HCT116 (cell line): Measurements from ENCODE around the gene CATSPERD. TPM values are rescaled to one million over a fixed set of nuclear protein-coding genes. Genes with fewer than 3 reads are reported as not detected.
A peak's percentile ranks its signal among the peaks of the same experiment; 100 is the strongest.

Experiments used
- ATAC-seq: fragments of 200-7000 bp; cut with Tn5 transposase; 2 replicates; pipeline ENCODE4 v1.9.1; 2020; ENCODE audit warnings: mild to moderate bottlenecking, moderate library complexity
- BruUV-seq: library from RNA; stranded (reverse); fragments of 400-500 nt; replicated peaks from 2 replicates; lab custom pipeline; 2021; lab: Mats Ljungman, UMichigan
- CTCF ChIA-PET: fragments of 300-600 bp; sonication (Branson Sonifier 250); formaldehyde crosslinking; loops from one replicate; lab custom pipeline; 2021; ENCODE audit warnings: antibody characterized with exemption; lab: Charles Lee
- POLR2A ChIA-PET: fragments of 300-600, 350-600 bp; sonication (Branson Sonifier 250); formaldehyde crosslinking; loops from one replicate; lab custom pipeline; 2021; ENCODE audit warnings: antibody characterized with exemption; lab: Charles Lee
- RAD21 ChIA-PET, 2 experiments: fragments of 300-600 bp; sonication (Branson Sonifier 250); formaldehyde crosslinking; loops; one replicate each; lab custom pipeline; 2023; ENCODE audit warnings: low total read pairs in 2 of 2; ENCODE audit not compliant: uncharacterized antibody in 2 of 2, unreplicated experiment in 2 of 2, low non-redundant PET in 1 of 2; lab: Charles Lee
- DNase-seq: peaks from one replicate; pipeline ENCODE4 v3.0.0-alpha.2; 2010; ENCODE audit warnings: low read depth, low spot score
- H2AFZ ChIP-seq: fragments of 200-600 bp; shearing (Covaris generic), sonication (generic); 2 replicates; pipeline ENCODE4 v1.6.1; 2017; ENCODE audit warnings: low read depth, mixed run types, mixed read lengths, antibody characterized with exemption, low read length; ENCODE audit not compliant: poor library complexity, severe bottlenecking
- H3K27ac ChIP-seq: 2 replicates; pipeline ENCODE4 v1.5.1; 2012; ENCODE audit warnings: low read depth, low read length
- H3K27me3 ChIP-seq: fragments of 200-600 bp; sonication (generic); 2 replicates; pipeline ENCODE4 v1.6.1; 2016; ENCODE audit warnings: mixed run types, low read length, mixed read lengths; ENCODE audit not compliant: insufficient read depth
- H3K36me3 ChIP-seq, 2 experiments: fragments of 200-500 bp in 1 of 2; fragments of 200-600 bp in 1 of 2; sonication (Bioruptor generic) in 1 of 2; sonication (generic) in 1 of 2; 2 replicates each; pipeline versions ENCODE4 v1.5.1 to v1.6.1; 2014 to 2016; ENCODE audit warnings: low read length in 2 of 2, inconsistent platforms in 1 of 2, mixed read lengths in 1 of 2, mixed run types in 1 of 2; ENCODE audit not compliant: insufficient read depth in 2 of 2, control insufficient read depth in 1 of 2
- H3K4me1 ChIP-seq, 2 experiments: fragments of 200-600 bp in 1 of 2; sonication (generic) in 1 of 2; 2 replicates each; pipeline versions ENCODE4 v1.5.1 to v1.6.1; 2012 to 2017; ENCODE audit warnings: low read length in 2 of 2, inconsistent platforms in 1 of 2, mild to moderate bottlenecking in 1 of 2, mixed read lengths in 1 of 2, mixed run types in 1 of 2, moderate library complexity in 1 of 2; ENCODE audit not compliant: insufficient read depth in 2 of 2, control insufficient read depth in 1 of 2
- H3K4me2 ChIP-seq: fragments of 200-600 bp; sonication (generic); 2 replicates; pipeline ENCODE4 v1.6.1; 2017; ENCODE audit warnings: mixed run types, low read length, mixed read lengths
- H3K4me3 ChIP-seq, 2 experiments: fragments of 200-600 bp in 1 of 2; sonication (generic) in 1 of 2; replicated peaks in 1 of 2; 2 replicates each; pipeline ENCODE4 v1.5.1; 2011 to 2016; ENCODE audit warnings: low read length in 2 of 2, control low read depth in 1 of 2, low read depth in 1 of 2, mild to moderate bottlenecking in 1 of 2, mixed read lengths in 1 of 2, mixed run types in 1 of 2
- H3K79me2 ChIP-seq: fragments of 200-600 bp; sonication (generic); 2 replicates; pipeline ENCODE4 v1.6.1; 2017; ENCODE audit warnings: mild to moderate bottlenecking, mixed run types, low read length, moderate library complexity, mixed read lengths; ENCODE audit not compliant: insufficient read depth
- H3K9ac ChIP-seq: fragments of 200-600 bp; sonication (generic); 2 replicates; pipeline ENCODE4 v1.6.1; 2016; ENCODE audit warnings: low read length, mixed read lengths
- H3K9me2 ChIP-seq: fragments of 200-600 bp; sonication (generic), shearing (Covaris generic); 2 replicates; pipeline ENCODE4 v1.6.1; 2017; ENCODE audit warnings: mixed run types, mild to moderate bottlenecking, moderate library complexity; ENCODE audit not compliant: insufficient read depth
- H3K9me3 ChIP-seq, 2 experiments: fragments of 200-500 bp in 1 of 2; fragments of 200-600 bp in 1 of 2; sonication (Bioruptor generic) in 1 of 2; sonication (generic) in 1 of 2; 2 replicates each; pipeline ENCODE4 v1.6.1; 2014 to 2017; ENCODE audit warnings: low read length in 2 of 2, mixed read lengths in 2 of 2, inconsistent platforms in 1 of 2, low read depth in 1 of 2, mild to moderate bottlenecking in 1 of 2, mixed run types in 1 of 2, moderate library complexity in 1 of 2; ENCODE audit not compliant: control insufficient read depth in 1 of 2, insufficient read depth in 1 of 2
- H4K20me1 ChIP-seq: fragments of 200-600 bp; sonication (generic), shearing (Covaris generic); 2 replicates; pipeline ENCODE4 v1.6.1; 2017; ENCODE audit warnings: mixed run types, mild to moderate bottlenecking, moderate library complexity; ENCODE audit not compliant: insufficient read depth
- CBX3 ChIP-seq: IDR thresholded peaks from 2 replicates; pipeline ENCODE4 v1.6.1; 2012; ENCODE audit warnings: low read depth
- EGR1 ChIP-seq: IDR thresholded peaks from 2 replicates; pipeline ENCODE4 v1.6.1; 2012; ENCODE audit warnings: low read depth
- EZH2 ChIP-seq: fragments of 200-600 bp; sonication (generic); IDR thresholded peaks from 2 replicates; pipeline ENCODE4 v1.6.1; 2017; ENCODE audit warnings: antibody characterized with exemption, mixed run types
- FOSL1 ChIP-seq: IDR thresholded peaks from 2 replicates; pipeline ENCODE4 v1.6.1; 2012; ENCODE audit warnings: low read depth
- RAD21 ChIP-seq: IDR thresholded peaks from 2 replicates; pipeline ENCODE4 v1.6.1; 2012; ENCODE audit warnings: low read depth, mild to moderate bottlenecking
- SIN3A ChIP-seq: IDR thresholded peaks from 2 replicates; pipeline ENCODE4 v1.6.1; 2012; ENCODE audit warnings: low read depth
- SP1 ChIP-seq: IDR thresholded peaks from 2 replicates; pipeline ENCODE4 v1.6.1; 2012; ENCODE audit warnings: low read depth
- YY1 ChIP-seq: IDR thresholded peaks from 2 replicates; pipeline ENCODE4 v1.6.1; 2011; ENCODE audit warnings: low read length, low read depth, moderate library complexity, mild to moderate bottlenecking; ENCODE audit not compliant: insufficient replicate concordance; ENCODE audit errors: extremely low read depth
- ZFX ChIP-seq: fragments of 450-650 bp; IDR thresholded peaks from 2 replicates; pipeline ENCODE4 v1.6.1; 2017
- ZNF274 ChIP-seq: fragments of 200-500 bp; sonication (Bioruptor generic); IDR thresholded peaks from 2 replicates; pipeline ENCODE4 v1.6.1; 2014; ENCODE audit warnings: mild to moderate bottlenecking, low read depth, low read length, inconsistent platforms
- intact Hi-C: fragments of 100-400 bp; cut with micrococcal nuclease; formaldehyde crosslinking; loops from 2 replicates; pipeline ENCODE4 v1.10.0; 2022
- total RNA-seq: library from RNA; stranded (reverse); gene quantifications from one replicate; pipeline ENCODE4 v1.2.1, GENCODE V29; 2021; ENCODE audit not compliant: unreplicated experiment
- TF ChIP-seq, protein P1 (sequence below): IDR thresholded peaks from 2 replicates; pipeline ENCODE4 v1.6.1; 2012
- TF ChIP-seq, protein P2 (sequence below), 3 experiments: fragments of 200-600 bp in 1 of 3; sonication (generic) in 1 of 3; IDR thresholded peaks in 2 of 3; conservative IDR thresholded peaks in 1 of 3; 2 replicates each; pipeline ENCODE4 v1.5.1; 2012 to 2017; ENCODE audit warnings: low read depth in 2 of 3, low read length in 2 of 3, antibody characterized with exemption in 1 of 3, borderline replicate concordance in 1 of 3, control low read depth in 1 of 3, mild to moderate bottlenecking in 1 of 3, mixed read lengths in 1 of 3, mixed run types in 1 of 3, moderate library complexity in 1 of 3; ENCODE audit not compliant: insufficient read depth in 1 of 3
- TF ChIP-seq, protein P3 (sequence below): IDR thresholded peaks from 2 replicates; pipeline ENCODE4 v1.6.1; 2011; ENCODE audit warnings: mild to moderate bottlenecking, low read length, moderate library complexity; ENCODE audit not compliant: insufficient replicate concordance; ENCODE audit errors: extremely low read depth

The CATSPERD gene
- total RNA-seq, 1 experiment from 2014 or later: not detected

DNA sequence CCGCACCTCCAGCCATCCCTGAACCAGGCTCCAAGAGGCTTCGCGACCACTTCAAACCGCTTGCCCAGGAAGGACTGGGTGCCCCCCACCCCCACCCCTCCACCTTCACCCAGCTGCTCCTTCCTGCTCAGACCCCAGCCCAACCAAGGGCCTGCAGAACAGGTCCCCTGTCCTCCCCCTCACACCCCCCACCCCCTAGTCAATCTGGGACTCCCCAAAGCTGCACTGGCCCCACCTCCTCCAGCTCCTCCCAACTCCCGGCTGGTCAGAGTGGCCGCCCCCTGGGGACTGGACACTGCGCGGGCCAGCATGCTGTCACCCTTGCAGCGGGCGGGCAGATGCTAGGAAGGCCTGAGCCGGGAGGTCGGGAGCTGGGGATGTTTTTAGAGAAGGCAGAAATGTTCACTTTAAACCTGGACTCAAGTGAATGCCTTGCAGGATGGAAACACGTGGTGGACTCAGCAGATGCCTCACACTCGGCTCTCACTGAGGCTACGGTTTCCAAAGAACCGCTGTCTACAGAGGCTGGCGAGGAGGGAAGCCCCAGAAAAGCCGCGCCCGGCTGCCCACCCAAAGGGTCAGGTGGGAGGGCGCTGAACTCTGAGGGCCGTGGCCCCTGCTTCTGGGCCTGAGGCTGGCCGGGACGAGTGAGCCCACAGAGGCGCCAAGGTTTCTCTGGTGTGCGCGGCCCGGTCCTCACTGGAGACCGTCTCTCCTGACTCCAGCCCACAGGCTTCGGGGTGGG lies 22.4 kb upstream of the CATSPERD start:
- no peak overlapping the region for H3K4me3 ChIP-seq
- no peak overlapping the region for H2AFZ ChIP-seq
- ATAC-seq (no peak), DNase-seq (no peak)
- ChIA-PET CTCF (interaction anchor here (2.2 kb wide), 1 partner anchor 8 kb away, joined by 8 read pairs; no protein-coding TSS in a partner anchor), RAD21 (no interaction called here), POLR2A (interaction anchor here (0.6 kb wide), 1 partner anchor 595 kb away, joined by 3 read pairs; no protein-coding TSS in a partner anchor)
- H3K9me3 ChIP-seq: no peaks in the 10 kb centered on the region
- no TSS peak for BruUV-seq
- no peak overlapping the region for H3K27ac ChIP-seq
- H4K20me1 ChIP-seq: peaks cover 1% of the 10 kb centered on the region; the same call in 1 of the 2 replicates
- H3K4me1 ChIP-seq: peaks cover 0 to 4% of the 10 kb centered on the region in 2 experiments; a peak in 1 of 4 replicates
- no peak overlapping the region for H3K9ac ChIP-seq
- no peaks in the 10 kb centered on the region for H3K27me3 ChIP-seq
- intact Hi-C loops: no loop called here
- peaks cover 14 to 47% of the 10 kb centered on the region in 2 experiments; a peak in 3 of 4 replicates for H3K36me3 ChIP-seq
- H3K4me2 ChIP-seq: no peak overlapping the region
- TF ChIP-seq, protein P1, sequence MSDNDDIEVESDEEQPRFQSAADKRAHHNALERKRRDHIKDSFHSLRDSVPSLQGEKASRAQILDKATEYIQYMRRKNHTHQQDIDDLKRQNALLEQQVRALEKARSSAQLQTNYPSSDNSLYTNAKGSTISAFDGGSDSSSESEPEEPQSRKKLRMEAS: no peak
- TF ChIP-seq EZH2 (no peak), EGR1 (no peak), ZFX (no peak), RAD21 (no peak), SIN3A (no peak; the same call in 1 of the 2 replicates), CBX3 (no peak)
- no peaks in the 10 kb centered on the region for H3K9me2 ChIP-seq
- H3K79me2 ChIP-seq: peaks cover 32% of the 10 kb centered on the region

- no peak for ATAC-seq
- Histone ChIP-seq H3K27me3 (no peaks in the 10 kb centered on the region), H3K9ac (no peak overlapping the region), H3K27ac (peak overlapping the region; percentile 20; the same call in 1 of the 2 replicates), H3K4me1 (no peaks in the 10 kb centered on the region; a peak in 1 of 4 replicates), H3K9me3 (no peaks in the 10 kb centered on the region), H4K20me1 (no peaks in the 10 kb centered on the region), H3K79me2 (peaks cover 30% of the 10 kb centered on the region), H3K4me3 (no peak overlapping the region), H3K36me3 (peaks cover 15 to 47% of the 10 kb centered on the region in 2 experiments; a peak in 3 of 4 replicates), H3K4me2 (no peak overlapping the region), H2AFZ (no peak overlapping the region), H3K9me2 (no peaks in the 10 kb centered on the region)
- no peak for DNase-seq
- BruUV-seq: no TSS peak
- RAD21 ChIA-PET: no interaction called here
- POLR2A ChIA-PET: no interaction called here
- CTCF ChIA-PET: interaction anchor here (2.2 kb wide), 1 partner anchor 9 kb away, joined by 8 read pairs; no protein-coding TSS in a partner anchor
- intact Hi-C loops: no loop called here
- TF ChIP-seq, protein P2, sequence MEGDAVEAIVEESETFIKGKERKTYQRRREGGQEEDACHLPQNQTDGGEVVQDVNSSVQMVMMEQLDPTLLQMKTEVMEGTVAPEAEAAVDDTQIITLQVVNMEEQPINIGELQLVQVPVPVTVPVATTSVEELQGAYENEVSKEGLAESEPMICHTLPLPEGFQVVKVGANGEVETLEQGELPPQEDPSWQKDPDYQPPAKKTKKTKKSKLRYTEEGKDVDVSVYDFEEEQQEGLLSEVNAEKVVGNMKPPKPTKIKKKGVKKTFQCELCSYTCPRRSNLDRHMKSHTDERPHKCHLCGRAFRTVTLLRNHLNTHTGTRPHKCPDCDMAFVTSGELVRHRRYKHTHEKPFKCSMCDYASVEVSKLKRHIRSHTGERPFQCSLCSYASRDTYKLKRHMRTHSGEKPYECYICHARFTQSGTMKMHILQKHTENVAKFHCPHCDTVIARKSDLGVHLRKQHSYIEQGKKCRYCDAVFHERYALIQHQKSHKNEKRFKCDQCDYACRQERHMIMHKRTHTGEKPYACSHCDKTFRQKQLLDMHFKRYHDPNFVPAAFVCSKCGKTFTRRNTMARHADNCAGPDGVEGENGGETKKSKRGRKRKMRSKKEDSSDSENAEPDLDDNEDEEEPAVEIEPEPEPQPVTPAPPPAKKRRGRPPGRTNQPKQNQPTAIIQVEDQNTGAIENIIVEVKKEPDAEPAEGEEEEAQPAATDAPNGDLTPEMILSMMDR (IDR thresholded peaks at IDR 0.05 in 2 of 3, conservative IDR thresholded peaks at IDR 0.05 in 1 of 3; ENCODE audit: borderline replicate concordance in 1 of 3, insufficient read depth in 1 of 3, low read depth in 2 of 3, low read length in 2 of 3): no peak
- TF ChIP-seq ZNF274 (no peak), YY1 (no peak), FOSL1 (no peak), SP1 (no peak), ZFX (no peak)
- TF ChIP-seq, protein P3, sequence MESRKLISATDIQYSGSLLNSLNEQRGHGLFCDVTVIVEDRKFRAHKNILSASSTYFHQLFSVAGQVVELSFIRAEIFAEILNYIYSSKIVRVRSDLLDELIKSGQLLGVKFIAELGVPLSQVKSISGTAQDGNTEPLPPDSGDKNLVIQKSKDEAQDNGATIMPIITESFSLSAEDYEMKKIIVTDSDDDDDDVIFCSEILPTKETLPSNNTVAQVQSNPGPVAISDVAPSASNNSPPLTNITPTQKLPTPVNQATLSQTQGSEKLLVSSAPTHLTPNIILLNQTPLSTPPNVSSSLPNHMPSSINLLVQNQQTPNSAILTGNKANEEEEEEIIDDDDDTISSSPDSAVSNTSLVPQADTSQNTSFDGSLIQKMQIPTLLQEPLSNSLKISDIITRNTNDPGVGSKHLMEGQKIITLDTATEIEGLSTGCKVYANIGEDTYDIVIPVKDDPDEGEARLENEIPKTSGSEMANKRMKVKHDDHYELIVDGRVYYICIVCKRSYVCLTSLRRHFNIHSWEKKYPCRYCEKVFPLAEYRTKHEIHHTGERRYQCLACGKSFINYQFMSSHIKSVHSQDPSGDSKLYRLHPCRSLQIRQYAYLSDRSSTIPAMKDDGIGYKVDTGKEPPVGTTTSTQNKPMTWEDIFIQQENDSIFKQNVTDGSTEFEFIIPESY: no peak
- TF ChIP-seq, protein P1: no peak
Observed at GRCh38 chr19:5698635-5699422, 21.6 kb upstream of the CATSPERD start.
